ENCODE results near the gene TSN. TPM values are rescaled to one million over a fixed set of nuclear protein-coding genes. Genes with fewer than 3 reads are reported as not detected.

Gene TSN
- polyA plus RNA-seq, 1 donor from 2014 or later, result 171 TPM

GRCh38 chr2:121764681-121765228 lies 9.3 kb downstream of the TSN start:
- H3K79me2 ChIP-seq (replicated peaks; ENCODE audit: insufficient read depth, low read length), result peaks cover 3% of the 10 kb centered on the region
- H3K4me3 ChIP-seq (ENCODE audit: low read length), result no peak overlapping the region
- H3F3A ChIP-seq (ENCODE audit: insufficient read depth, low read length, poor library complexity, severe bottlenecking), result no peaks in the 10 kb centered on the region
- H3K27me3 ChIP-seq (ENCODE audit: insufficient read depth, low read depth, low read length), result no peaks in the 10 kb centered on the region
- H3K36me3 ChIP-seq (ENCODE audit: insufficient read depth, low read length), result peaks cover 7% of the 10 kb centered on the region
- H3K9me3 ChIP-seq (ENCODE audit: low read length), result no peaks in the 10 kb centered on the region
- TF ChIP-seq EP300 (conservative IDR thresholded peaks at IDR 0.05; ENCODE audit: poor library complexity, severe bottlenecking), result no peak
- TF ChIP-seq CTCF (IDR thresholded peaks at IDR 0.05; ENCODE audit: poor library complexity, severe bottlenecking), result no peak
- TF ChIP-seq RAD21 (conservative IDR thresholded peaks at IDR 0.05), result no peak
- no peak for TF ChIP-seq POLR2AphosphoS5 (IDR thresholded peaks at IDR 0.05)
- TF ChIP-seq MXI1 (conservative IDR thresholded peaks at IDR 0.05; ENCODE audit: poor library complexity, severe bottlenecking), result no peak
- TF ChIP-seq EZH2 (IDR thresholded peaks at IDR 0.05; ENCODE audit: borderline replicate concordance, insufficient read depth, low read length, poor library complexity, severe bottlenecking), result no peak
- no peak for TF ChIP-seq TAF1 (IDR thresholded peaks at IDR 0.05; ENCODE audit: low read depth)
- no peak for TF ChIP-seq SMC3 (conservative IDR thresholded peaks at IDR 0.05; ENCODE audit: poor library complexity)
- no peak for TF ChIP-seq REST (IDR thresholded peaks at IDR 0.05; ENCODE audit: borderline replicate concordance)
- no peak overlapping the region for H2AFZ ChIP-seq (ENCODE audit: low read depth, low read length)
- H3K9me2 ChIP-seq (ENCODE audit: insufficient read depth, low read length), result no peaks in the 10 kb centered on the region
- no peaks in the 10 kb centered on the region for H4K20me1 ChIP-seq (ENCODE audit: insufficient read depth)
- no peak overlapping the region for H3K27ac ChIP-seq (ENCODE audit: low read length)
- no peak overlapping the region for H3K4me2 ChIP-seq (ENCODE audit: low read length)
- no peak overlapping the region for H3K9ac ChIP-seq (ENCODE audit: low read length)

GRCh38 chr2:121766624-121767023 lies 11.2 kb downstream of the TSN start:
- H3K4me2 ChIP-seq (ENCODE audit: low read length), result no peak overlapping the region
- no peaks in the 10 kb centered on the region for H3K27me3 ChIP-seq (ENCODE audit: insufficient read depth, low read depth, low read length)
- no peaks in the 10 kb centered on the region for H3K9me3 ChIP-seq (ENCODE audit: low read length)
- no peak overlapping the region for H3K27ac ChIP-seq (ENCODE audit: low read length)
- no peaks in the 10 kb centered on the region for H4K20me1 ChIP-seq (ENCODE audit: insufficient read depth)
- no peak overlapping the region for H3K4me3 ChIP-seq (ENCODE audit: low read length)
- H3K9me2 ChIP-seq (ENCODE audit: insufficient read depth, low read length), result no peaks in the 10 kb centered on the region
- H3F3A ChIP-seq (ENCODE audit: insufficient read depth, low read length, poor library complexity, severe bottlenecking), result no peaks in the 10 kb centered on the region
- TF ChIP-seq POLR2AphosphoS5 (IDR thresholded peaks at IDR 0.05) (no peak), RAD21 (conservative IDR thresholded peaks at IDR 0.05) (no peak), EP300 (conservative IDR thresholded peaks at IDR 0.05; ENCODE audit: poor library complexity, severe bottlenecking) (no peak), REST (IDR thresholded peaks at IDR 0.05; ENCODE audit: borderline replicate concordance) (no peak), TAF1 (IDR thresholded peaks at IDR 0.05; ENCODE audit: low read depth) (no peak), SMC3 (conservative IDR thresholded peaks at IDR 0.05; ENCODE audit: poor library complexity) (no peak), CTCF (IDR thresholded peaks at IDR 0.05; ENCODE audit: poor library complexity, severe bottlenecking) (no peak), MXI1 (conservative IDR thresholded peaks at IDR 0.05; ENCODE audit: poor library complexity, severe bottlenecking) (no peak), EZH2 (IDR thresholded peaks at IDR 0.05; ENCODE audit: borderline replicate concordance, insufficient read depth, low read length, poor library complexity, severe bottlenecking) (no peak)
- peaks cover 7% of the 10 kb centered on the region for H3K36me3 ChIP-seq (ENCODE audit: insufficient read depth, low read length)
- H3K9ac ChIP-seq (ENCODE audit: low read length), result no peak overlapping the region
- no peak overlapping the region for H2AFZ ChIP-seq (ENCODE audit: low read depth, low read length)
- no peaks in the 10 kb centered on the region for H3K79me2 ChIP-seq (replicated peaks; ENCODE audit: insufficient read depth, low read length)
